GM19328 (cell line): ENCODE data around the gene DDC.

Source experiments
- ATAC-seq: cut with Tn5 transposase; IDR thresholded peaks from one replicate; pipeline ENCODE4 v1.9.1; 2021; ENCODE audit warnings: mild to moderate bottlenecking, moderate library complexity; ENCODE audit not compliant: unreplicated experiment

Gene DDC

GRCh38 chr7:50418526-50419290 is 146.5 kb downstream of the DDC start:
- no peak for ATAC-seq

GRCh38 chr7:50418086-50418515 is 147.1 kb downstream of the DDC start:
- peak; percentile 66 for ATAC-seq

DNA sequence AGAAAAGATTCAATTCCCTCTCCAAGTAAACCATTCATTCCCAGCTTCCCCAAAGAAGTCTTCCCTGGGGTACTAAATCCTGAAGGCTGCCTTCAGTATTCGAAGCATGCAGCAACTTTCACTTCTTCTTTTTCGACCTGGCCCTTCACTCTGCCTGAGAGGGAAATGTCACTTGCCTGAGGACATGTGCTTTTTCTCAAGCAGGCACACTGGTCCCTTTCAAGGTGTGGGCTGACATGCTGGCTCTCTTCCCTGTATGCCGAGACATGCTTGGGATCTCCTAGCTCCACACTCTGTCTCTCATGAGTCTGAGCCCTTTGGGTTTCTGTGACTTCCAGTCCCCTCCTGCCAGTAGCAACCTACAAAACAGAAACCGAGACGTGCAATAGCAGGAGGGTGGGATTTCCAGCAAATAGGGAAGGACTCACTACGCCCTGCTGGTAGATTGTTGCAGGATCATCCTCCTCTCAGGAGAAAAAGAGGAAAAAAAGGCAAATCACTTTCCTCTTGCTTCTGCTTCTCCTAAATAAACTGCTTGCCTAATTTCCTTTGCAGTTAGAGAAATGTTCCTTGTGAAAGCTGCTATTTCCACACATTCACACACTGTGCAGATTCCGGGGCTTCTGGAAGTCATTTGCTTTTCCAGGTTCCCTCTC is 148.6 kb downstream of the DDC start:
- peak; percentile 77 for ATAC-seq

GRCh38 chr7:50415844-50416364 is 149.3 kb downstream of the DDC start:
- no peak for ATAC-seq

- no peak for ATAC-seq
Observed at GRCh38 chr7:50413561-50413960, 151.6 kb downstream of the DDC start.

- ATAC-seq, result no peak
Observed at GRCh38 chr7:50412973-50413372, 152.2 kb downstream of the DDC start.

DNA sequence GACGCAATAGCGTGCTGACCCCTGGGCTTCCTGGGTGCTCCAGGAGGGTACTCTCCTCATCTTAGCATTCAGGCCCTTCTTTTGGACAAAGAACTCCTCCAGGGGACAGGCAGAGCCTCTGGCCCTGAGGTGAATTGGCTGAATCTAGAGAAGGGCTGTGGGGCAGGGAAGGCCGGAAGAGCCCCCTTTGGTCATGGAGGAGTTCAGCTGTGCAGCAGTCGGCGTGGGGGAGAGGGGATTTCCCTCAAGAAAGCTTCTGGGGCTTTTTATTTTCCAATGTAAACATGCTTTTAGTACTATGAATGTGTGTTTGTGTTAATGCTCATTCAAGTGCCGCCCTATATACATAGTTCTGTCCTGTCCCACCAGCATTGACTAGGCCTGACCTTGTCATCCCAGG is 153.9 kb downstream of the DDC start:
- ATAC-seq, result no peak

DNA sequence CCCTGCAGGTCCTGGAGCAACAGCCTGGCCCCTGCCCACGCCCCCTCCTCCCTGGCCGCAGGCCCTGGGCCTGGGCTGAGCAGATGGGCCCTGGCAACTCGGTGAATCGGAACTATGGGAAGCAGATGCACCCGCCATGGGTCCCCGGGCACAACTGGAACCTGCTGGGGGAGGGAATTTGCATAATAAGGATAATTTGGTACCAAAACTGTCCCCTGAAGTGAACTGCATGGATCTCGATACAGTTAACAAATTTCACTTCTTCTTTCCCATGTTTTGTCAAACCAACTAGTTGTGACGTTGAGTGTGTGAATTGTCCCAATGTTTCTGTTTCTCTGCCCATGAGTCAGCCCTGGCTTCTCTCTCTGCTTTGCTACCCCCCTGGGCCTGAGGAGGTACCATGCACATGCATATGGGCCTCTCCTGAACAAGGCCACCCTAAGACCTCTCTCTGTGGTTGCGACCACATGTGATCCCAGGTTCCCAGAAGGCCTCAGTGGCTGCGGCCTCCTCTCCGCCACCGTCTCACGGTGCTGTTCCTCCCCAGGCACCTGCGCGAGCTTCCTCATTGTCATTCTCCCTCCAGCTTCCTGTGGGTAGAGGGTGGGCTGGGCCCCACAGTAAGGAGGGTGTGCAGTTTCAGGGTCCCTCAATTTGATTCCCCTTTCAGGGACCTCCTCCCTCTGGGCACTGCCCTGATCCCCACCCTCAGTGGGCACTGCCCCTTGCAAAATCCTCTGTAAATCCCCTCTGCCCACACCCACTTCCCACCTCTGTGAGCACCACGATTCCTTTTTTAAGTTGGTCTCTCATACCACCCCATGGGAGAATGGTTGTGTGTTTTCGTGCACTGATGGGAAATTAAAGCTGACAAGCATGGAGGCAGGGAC is 155.1 kb downstream of the DDC start:
- peak; percentile 46 for ATAC-seq
